ENCODE data around the gene GTF2F2. TPM values are rescaled to one million over a fixed set of nuclear protein-coding genes. Genes with fewer than 3 reads are reported as not detected.

The GTF2F2 gene
- total RNA-seq, 2 donors from 2014 or later: 18.7 to 20.5 TPM

DNA sequence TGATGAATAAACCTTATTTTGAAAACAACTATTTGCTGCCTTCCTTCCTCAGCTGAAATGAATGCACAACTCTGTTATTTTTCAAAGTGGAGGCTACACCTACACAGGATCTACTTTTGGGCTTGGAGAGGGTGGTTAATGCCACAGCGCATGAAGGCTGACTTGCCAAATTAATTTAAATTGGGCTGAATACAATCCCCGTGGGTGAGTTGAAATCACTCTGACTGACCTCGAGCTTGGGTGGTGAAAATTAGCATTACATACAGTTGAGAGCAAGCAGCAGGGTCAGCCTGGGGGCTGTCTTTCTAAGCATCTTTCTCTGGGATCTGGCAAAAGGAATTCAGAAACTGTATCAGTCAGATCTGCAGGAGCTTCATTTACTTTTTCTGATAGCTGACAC, 182.2 kb downstream of the GTF2F2 start:
- Histone ChIP-seq H3K4me1 (no peaks in the 10 kb centered on the region), H3K27ac (no peak overlapping the region), H3K27me3 (no peaks in the 10 kb centered on the region), H3K9me3 (no peaks in the 10 kb centered on the region), H3K36me3 (no peaks in the 10 kb centered on the region), H3K4me3 (no peak overlapping the region), H3K9ac (ENCODE audit: low read depth in 2 of 2, low read length in 2 of 2) (no peak overlapping the region)
- no peak for DNase-seq
- TF ChIP-seq CTCF (IDR thresholded peaks at IDR 0.05): no peak
- intact Hi-C loops (cut with DNase I): no loop called here

DNA sequence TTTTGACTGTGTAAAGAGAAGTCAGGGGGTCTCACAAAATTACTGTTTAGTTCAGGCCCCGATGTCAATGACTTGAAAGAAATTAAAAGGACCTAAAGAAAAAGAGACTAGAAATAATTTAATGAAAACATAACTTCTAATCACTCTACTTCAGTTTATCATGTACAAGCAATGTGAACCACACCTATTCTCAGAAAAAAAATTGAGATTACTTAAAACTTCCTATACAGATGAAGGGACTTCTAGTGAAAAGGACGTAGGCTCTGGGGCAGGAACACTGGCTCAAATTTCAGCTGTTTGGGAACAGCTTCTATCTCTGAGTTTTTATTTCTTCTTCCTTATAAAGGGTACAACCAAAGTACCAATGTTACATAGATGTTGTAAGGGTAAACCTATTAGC, 182.7 kb downstream of the GTF2F2 start:
- Histone ChIP-seq H3K27me3 (no peaks in the 10 kb centered on the region), H3K4me1 (no peaks in the 10 kb centered on the region), H3K9me3 (no peaks in the 10 kb centered on the region), H3K9ac (ENCODE audit: low read depth in 2 of 2, low read length in 2 of 2) (no peak overlapping the region), H3K36me3 (no peaks in the 10 kb centered on the region), H3K4me3 (no peak overlapping the region), H3K27ac (no peak overlapping the region)
- intact Hi-C loops (cut with DNase I): no loop called here
- TF ChIP-seq CTCF (IDR thresholded peaks at IDR 0.05): no peak
- DNase-seq: no peak

GRCh38 chr13:45303866-45304265, 183.6 kb downstream of the GTF2F2 start:
- TF ChIP-seq CTCF (IDR thresholded peaks at IDR 0.05): no peak
- no peaks in the 10 kb centered on the region for H3K36me3 ChIP-seq
- H3K9ac ChIP-seq (ENCODE audit: low read depth in 2 of 2, low read length in 2 of 2): no peak overlapping the region
- H3K27me3 ChIP-seq: no peaks in the 10 kb centered on the region
- no peak for DNase-seq
- no peak overlapping the region for H3K4me3 ChIP-seq
- no peak overlapping the region for H3K27ac ChIP-seq
- H3K4me1 ChIP-seq: no peaks in the 10 kb centered on the region
- no peaks in the 10 kb centered on the region for H3K9me3 ChIP-seq
- intact Hi-C loops (cut with DNase I): no loop called here

GRCh38 chr13:45305079-45305478, 184.8 kb downstream of the GTF2F2 start:
- intact Hi-C loops (cut with DNase I): loop anchor here (5.0 kb wide), 1 partner anchor 328 kb away; no protein-coding TSS in a partner anchor
- no peak overlapping the region for H3K9ac ChIP-seq (ENCODE audit: low read depth in 2 of 2, low read length in 2 of 2)
- TF ChIP-seq CTCF (IDR thresholded peaks at IDR 0.05): no peak
- no peak overlapping the region for H3K4me3 ChIP-seq
- no peaks in the 10 kb centered on the region for H3K27me3 ChIP-seq
- H3K4me1 ChIP-seq: no peaks in the 10 kb centered on the region
- no peak for DNase-seq
- no peak overlapping the region for H3K27ac ChIP-seq
- H3K36me3 ChIP-seq: no peaks in the 10 kb centered on the region
- no peaks in the 10 kb centered on the region for H3K9me3 ChIP-seq

DNA sequence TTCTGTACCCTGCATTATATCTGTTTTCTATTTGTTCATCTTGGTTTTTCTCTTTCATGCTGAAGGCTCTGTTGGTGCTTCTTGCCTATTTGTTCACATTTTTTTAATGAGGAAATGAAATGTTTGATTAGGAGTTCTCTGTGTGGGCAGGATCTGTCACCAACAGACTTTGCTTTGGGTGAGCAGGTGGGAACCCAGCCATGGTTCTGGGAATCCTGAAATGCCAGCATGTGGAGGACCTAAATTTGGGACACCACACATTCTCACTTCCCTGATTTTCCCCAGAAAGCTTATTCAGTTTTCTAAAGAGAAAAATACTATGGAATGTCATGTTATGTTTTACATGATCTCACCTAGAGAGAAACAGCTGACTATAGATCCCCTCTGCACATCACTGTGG, 186.7 kb downstream of the GTF2F2 start:
- no peak overlapping the region for H3K9ac ChIP-seq (ENCODE audit: low read depth in 2 of 2, low read length in 2 of 2)
- H3K36me3 ChIP-seq: no peaks in the 10 kb centered on the region
- H3K9me3 ChIP-seq: no peaks in the 10 kb centered on the region
- no peak overlapping the region for H3K4me3 ChIP-seq
- H3K27ac ChIP-seq: no peak overlapping the region
- no peak for TF ChIP-seq CTCF (IDR thresholded peaks at IDR 0.05)
- no peak for DNase-seq
- H3K4me1 ChIP-seq: peaks cover 4% of the 10 kb centered on the region
- intact Hi-C loops (cut with DNase I): loop anchor here (5.0 kb wide), 1 partner anchor 330 kb away; no protein-coding TSS in a partner anchor
- H3K27me3 ChIP-seq: no peaks in the 10 kb centered on the region

All from colonic mucosa (tissue), 4 donors.